HG02610 (cell line): ENCODE data around the gene DPYSL5.
"Not testable (repeated sequence)": the region's sequence is repeated elsewhere in the genome, so short reads cannot be mapped to it uniquely, and the experiment has no call there.

ENCODE experiments used
- ATAC-seq: cut with Tn5 transposase; IDR thresholded peaks from one replicate; pipeline ENCODE4 v1.9.1; 2021; ENCODE audit warnings: mild to moderate bottlenecking, moderate library complexity; ENCODE audit not compliant: unreplicated experiment

DPYSL5 gene

GRCh38 chr2:26922405-26923188 lies 74.7 kb downstream of the DPYSL5 start:
- ATAC-seq = no peak

- not testable (repeated sequence) for ATAC-seq
These were observed 75.2 kb downstream of the DPYSL5 start for GRCh38 chr2:26923189-26923466.

GRCh38 chr2:26924731-26925099 lies 76.8 kb downstream of the DPYSL5 start:
- ATAC-seq = no peak

- no peak for ATAC-seq
These were observed 77.3 kb downstream of the DPYSL5 start for GRCh38 chr2:26925100-26925791.

GRCh38 chr2:26927221-26927620 lies 79.3 kb downstream of the DPYSL5 start:
- no peak for ATAC-seq

GRCh38 chr2:26932974-26933373 lies 85.0 kb downstream of the DPYSL5 start:
- ATAC-seq = no peak

- ATAC-seq = no peak
These were observed 85.8 kb downstream of the DPYSL5 start for GRCh38 chr2:26933431-26934334.

- ATAC-seq = no peak
These were observed 86.4 kb downstream of the DPYSL5 start for GRCh38 chr2:26934335-26934724.

GRCh38 chr2:26934985-26935384 lies 87.1 kb downstream of the DPYSL5 start:
- ATAC-seq = no peak

GRCh38 chr2:26936855-26937254 lies 88.9 kb downstream of the DPYSL5 start:
- ATAC-seq = no peak

- ATAC-seq = no peak
These were observed 90.6 kb downstream of the DPYSL5 start for GRCh38 chr2:26938399-26939118.

- ATAC-seq = no peak
These were observed 92.1 kb downstream of the DPYSL5 start for GRCh38 chr2:26940001-26940400.

GRCh38 chr2:26941486-26941885 lies 93.6 kb downstream of the DPYSL5 start:
- ATAC-seq = no peak

- no peak for ATAC-seq
These were observed 94.8 kb downstream of the DPYSL5 start for GRCh38 chr2:26942543-26943295.

GRCh38 chr2:26945991-26946750 lies 98.2 kb downstream of the DPYSL5 start:
- no peak for ATAC-seq

- no peak for ATAC-seq
These were observed 99.2 kb downstream of the DPYSL5 start for GRCh38 chr2:26946841-26947784.

- no peak for ATAC-seq
These were observed 100.9 kb downstream of the DPYSL5 start for GRCh38 chr2:26948800-26949199.

- ATAC-seq = no peak
These were observed 102.3 kb downstream of the DPYSL5 start for GRCh38 chr2:26950246-26950645.
